Endothelial cell of umbilical vein (primary cell): ENCODE results near the gene AADACL2. TPM values are rescaled to one million over a fixed set of nuclear protein-coding genes. Genes with fewer than 3 reads are reported as not detected.

Experiments
- BruUV-seq: library from RNA; stranded (reverse); fragments of 400-500 nt; replicated peaks from 2 replicates; lab custom pipeline; 2021; lab: Mats Ljungman, UMichigan
- CTCF ChIA-PET: fragments of 300-600, 350-600 bp; sonication (Branson Sonifier 250); formaldehyde crosslinking; loops from one replicate; lab custom pipeline; 2021; ENCODE audit warnings: antibody characterized with exemption, inconsistent platforms; lab: Charles Lee
- POLR2A ChIA-PET: fragments of 300-600, 350-600 bp; sonication (Branson Sonifier 250); formaldehyde crosslinking; loops from one replicate; lab custom pipeline; 2021; ENCODE audit warnings: antibody characterized with exemption, inconsistent platforms; lab: Charles Lee
- DNase-seq: peaks from one replicate; pipeline ENCODE4 v3.0.0-alpha.2; 2011; ENCODE audit warnings: low read depth, low spot score
- FAIRE-seq: peaks from 2 replicates; lab custom pipeline; 2011; peaks lifted over from hg19 to GRCh38; lab: Jason Lieb, UNC
- H2AFZ ChIP-seq: 2 replicates; pipeline ENCODE4 v1.6.0; 2012; ENCODE audit warnings: low read depth, low read length, control low read depth, inconsistent platforms
- H3K27ac ChIP-seq: 2 replicates; pipeline ENCODE4 v1.5.1; 2011; ENCODE audit warnings: low read depth, mild to moderate bottlenecking, control low read depth, low read length, moderate library complexity; ENCODE audit not compliant: insufficient read depth
- H3K27me3 ChIP-seq, 2 experiments: 2 replicates each; pipeline versions ENCODE4 v1.6.0 to v1.6.1; 2011; ENCODE audit warnings: low read length in 2 of 2, mixed read lengths in 1 of 2; ENCODE audit not compliant: control insufficient read depth in 2 of 2, insufficient read depth in 2 of 2
- H3K36me3 ChIP-seq, 2 experiments: 2 replicates in 1 of 2; 3 replicates in 1 of 2; pipeline ENCODE4 v1.5.1; 2011; ENCODE audit warnings: low read length in 2 of 2, mild to moderate bottlenecking in 1 of 2, moderate library complexity in 1 of 2; ENCODE audit not compliant: control insufficient read depth in 2 of 2, insufficient read depth in 2 of 2; ENCODE audit errors: extremely low read depth in 1 of 2
- H3K4me1 ChIP-seq: 3 replicates; pipeline ENCODE4 v1.5.1; 2011; ENCODE audit warnings: mild to moderate bottlenecking, low read length; ENCODE audit not compliant: control insufficient read depth, insufficient read depth; ENCODE audit errors: extremely low read depth
- H3K4me2 ChIP-seq: 2 replicates; pipeline ENCODE4 v1.6.1; 2011; ENCODE audit warnings: low read length, control low read depth, mixed read lengths; ENCODE audit not compliant: insufficient read depth
- H3K4me3 ChIP-seq, 3 experiments: fragments of 200-600 bp in 1 of 3; sonication (generic), shearing (Covaris generic) in 1 of 3; replicated peaks in 1 of 3; 2 replicates each; pipeline ENCODE4 v1.5.1; 2011 to 2016; ENCODE audit warnings: control low read depth in 3 of 3, low read length in 3 of 3, mild to moderate bottlenecking in 2 of 3, inconsistent platforms in 1 of 3, low read depth in 1 of 3, moderate library complexity in 1 of 3; ENCODE audit not compliant: insufficient read depth in 1 of 3
- H3K79me2 ChIP-seq: 2 replicates; pipeline ENCODE4 v1.6.0; 2012; ENCODE audit warnings: low read length, inconsistent platforms; ENCODE audit not compliant: control insufficient read depth, insufficient read depth
- H3K9ac ChIP-seq: replicated peaks from 2 replicates; pipeline ENCODE3; 2011; ENCODE audit warnings: low read length, control low read depth; ENCODE audit not compliant: insufficient read depth; ENCODE audit errors: extremely low read depth
- H3K9me1 ChIP-seq: replicated peaks from 3 replicates; pipeline ENCODE4 v1.6.0; 2011; ENCODE audit warnings: mild to moderate bottlenecking, low read length; ENCODE audit not compliant: control insufficient read depth, insufficient read depth; ENCODE audit errors: extremely low read depth
- H3K9me3 ChIP-seq: replicated peaks from 2 replicates; pipeline ENCODE4 v1.5.1; 2012; ENCODE audit warnings: low read length, inconsistent platforms; ENCODE audit not compliant: control insufficient read depth, insufficient read depth
- H4K20me1 ChIP-seq: replicated peaks from 2 replicates; pipeline ENCODE3; 2011; ENCODE audit warnings: mild to moderate bottlenecking, low read length; ENCODE audit not compliant: control insufficient read depth, insufficient read depth; ENCODE audit errors: extremely low read depth
- EZH2 ChIP-seq: IDR thresholded peaks from 2 replicates; pipeline ENCODE4 v1.6.1; 2012; ENCODE audit warnings: borderline replicate concordance, low read depth, mild to moderate bottlenecking, moderate library complexity, low read length, inconsistent platforms; ENCODE audit not compliant: severe bottlenecking
- FOS ChIP-seq: IDR thresholded peaks from 2 replicates; pipeline ENCODE4 v1.6.1; 2011; ENCODE audit warnings: mild to moderate bottlenecking, low read length, moderate library complexity, borderline replicate concordance; ENCODE audit not compliant: insufficient read depth
- GATA2 ChIP-seq: IDR thresholded peaks from 2 replicates; pipeline ENCODE4 v1.7.0; 2011; ENCODE audit warnings: low read depth, mild to moderate bottlenecking, moderate library complexity, mixed read lengths, low read length; ENCODE audit not compliant: insufficient read length, insufficient read depth
- JUN ChIP-seq: IDR thresholded peaks from 2 replicates; pipeline ENCODE4 v1.6.1; 2011; ENCODE audit warnings: borderline replicate concordance, low read depth; ENCODE audit not compliant: insufficient read length, insufficient read depth
- MAX ChIP-seq: IDR thresholded peaks from 2 replicates; pipeline ENCODE4 v1.6.1; 2011; ENCODE audit not compliant: insufficient read depth, insufficient read length
- MYC ChIP-seq: IDR thresholded peaks from one replicate; pipeline ENCODE4 v1.6.1; 2011; ENCODE audit warnings: mild to moderate bottlenecking, low read depth, low read length
- POLR2A ChIP-seq: IDR thresholded peaks from 2 replicates; pipeline ENCODE4 v1.6.1; 2012; ENCODE audit warnings: low read depth, mild to moderate bottlenecking, control low read depth, low read length
- POLR2AphosphoS5 ChIP-seq: IDR thresholded peaks from 2 replicates; pipeline ENCODE4 v1.6.1; 2012; ENCODE audit warnings: low read depth, mild to moderate bottlenecking, control low read depth, low read length, moderate library complexity; ENCODE audit not compliant: insufficient read depth
- dilution Hi-C: fragments of 300-500 bp; cut with MboI; formaldehyde crosslinking; loops from one replicate; pipeline ENCODE4 v1.15.0; 2019; ENCODE audit warnings: low sequenced_read_pairs; ENCODE audit not compliant: extremely low pct_ligation_motif_present
- intact Hi-C: fragments of 100-400 bp; cut with micrococcal nuclease; formaldehyde crosslinking; loops from one replicate; pipeline ENCODE4 v1.10.0; 2022
- polyA plus RNA-seq, 4 experiments: library from polyadenylated mRNA; depleted of rRNA in 3 of 4; stranded (reverse) in 3 of 4; unstranded in 1 of 4; fragments of >200 nt; gene quantifications; 2 replicates each; pipeline versions ENCODE4 v1.2.1 to v1.2.3, GENCODE V29; 2011 to 2012; ENCODE audit warnings: missing spikeins in 1 of 4
- total RNA-seq: library from RNA; stranded (reverse); gene quantifications from 2 replicates; pipeline ENCODE4 v1.2.3, GENCODE V29; 2021
- TF ChIP-seq, protein P1 (sequence below), 2 donors: IDR thresholded peaks; 1 replicate in 1 of 2; 2 replicates in 1 of 2; pipeline ENCODE4 v1.5.1; 2011; ENCODE audit warnings: low read length in 2 of 2, mild to moderate bottlenecking in 2 of 2, moderate library complexity in 2 of 2, control low read depth in 1 of 2, inconsistent platforms in 1 of 2, low read depth in 1 of 2; ENCODE audit not compliant: insufficient read depth in 1 of 2; ENCODE audit errors: extremely low read depth in 1 of 2

Gene AADACL2
- total and polyA plus RNA-seq, 2 donors (not counting 3 experiments of a cell fraction or from before 2014, with no cell fraction given), result not detected

GRCh38 chr3:151775314-151776258, 41.9 kb downstream of the AADACL2 start:
- Histone ChIP-seq H3K9me3 (no peaks in the 10 kb centered on the region), H3K27me3 (no peaks in the 10 kb centered on the region), H2AFZ (no peak overlapping the region), H3K9me1 (no peaks in the 10 kb centered on the region), H3K36me3 (no peaks in the 10 kb centered on the region), H3K4me2 (peak overlapping the region; percentile 36), H3K9ac (no peak overlapping the region), H4K20me1 (no peaks in the 10 kb centered on the region), H3K79me2 (peaks cover 3% of the 10 kb centered on the region), H3K4me3 (no peak overlapping the region), H3K27ac (no peak overlapping the region), H3K4me1 (peaks cover 18% of the 10 kb centered on the region)
- no TSS peak for BruUV-seq
- ChIA-PET POLR2A (no interaction called here), CTCF (no interaction called here)
- dilution Hi-C loops (no loop called here), intact Hi-C loops (no loop called here)
- DNase-seq (peak; percentile 31), FAIRE-seq (no peak)
- TF ChIP-seq MYC (no peak), FOS (no peak), GATA2 (no peak), EZH2 (no peak), POLR2AphosphoS5 (no peak), MAX (no peak), JUN (no peak), POLR2A (no peak)
- TF ChIP-seq, protein P1, sequence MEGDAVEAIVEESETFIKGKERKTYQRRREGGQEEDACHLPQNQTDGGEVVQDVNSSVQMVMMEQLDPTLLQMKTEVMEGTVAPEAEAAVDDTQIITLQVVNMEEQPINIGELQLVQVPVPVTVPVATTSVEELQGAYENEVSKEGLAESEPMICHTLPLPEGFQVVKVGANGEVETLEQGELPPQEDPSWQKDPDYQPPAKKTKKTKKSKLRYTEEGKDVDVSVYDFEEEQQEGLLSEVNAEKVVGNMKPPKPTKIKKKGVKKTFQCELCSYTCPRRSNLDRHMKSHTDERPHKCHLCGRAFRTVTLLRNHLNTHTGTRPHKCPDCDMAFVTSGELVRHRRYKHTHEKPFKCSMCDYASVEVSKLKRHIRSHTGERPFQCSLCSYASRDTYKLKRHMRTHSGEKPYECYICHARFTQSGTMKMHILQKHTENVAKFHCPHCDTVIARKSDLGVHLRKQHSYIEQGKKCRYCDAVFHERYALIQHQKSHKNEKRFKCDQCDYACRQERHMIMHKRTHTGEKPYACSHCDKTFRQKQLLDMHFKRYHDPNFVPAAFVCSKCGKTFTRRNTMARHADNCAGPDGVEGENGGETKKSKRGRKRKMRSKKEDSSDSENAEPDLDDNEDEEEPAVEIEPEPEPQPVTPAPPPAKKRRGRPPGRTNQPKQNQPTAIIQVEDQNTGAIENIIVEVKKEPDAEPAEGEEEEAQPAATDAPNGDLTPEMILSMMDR (IDR thresholded peaks at IDR 0.05; ENCODE audit: extremely low read depth in 1 of 2, insufficient read depth in 1 of 2, low read depth in 1 of 2, low read length in 2 of 2), result no peak
